Panc1 (cell line): ENCODE measurements around the gene RTCA. TPM values are rescaled to one million over a fixed set of nuclear protein-coding genes. Genes with fewer than 3 reads are reported as not detected.

Source experiments
- ATAC-seq: fragments of 200-7000 bp; cut with Tn5 transposase; 2 replicates; pipeline ENCODE4 v1.9.1; 2020; ENCODE audit warnings: mild to moderate bottlenecking, moderate library complexity
- BruUV-seq: library from RNA; stranded (reverse); fragments of 400-500 nt; replicated peaks from 2 replicates; lab custom pipeline; 2021; lab: Mats Ljungman, UMichigan
- CTCF ChIA-PET: fragments of 300-600 bp; sonication (Branson Sonifier 250); formaldehyde crosslinking; loops from one replicate; lab custom pipeline; 2022; ENCODE audit warnings: antibody characterized with exemption; lab: Charles Lee
- POLR2A ChIA-PET: fragments of 300-600 bp; sonication (Branson Sonifier 250); formaldehyde crosslinking; loops from one replicate; lab custom pipeline; 2022; ENCODE audit warnings: antibody characterized with exemption; lab: Charles Lee
- DNase-seq: peaks from one replicate; pipeline ENCODE4 v3.0.0-alpha.2; 2010; ENCODE audit warnings: low read depth, low spot score
- H3K27ac ChIP-seq: 2 replicates; pipeline ENCODE4 v1.5.1; 2011; ENCODE audit warnings: mild to moderate bottlenecking, low read length, inconsistent platforms
- H3K27me3 ChIP-seq: fragments of 200-500 bp; sonication (Bioruptor generic); 2 replicates; pipeline ENCODE4 v1.6.0; 2014; ENCODE audit warnings: low read length, inconsistent platforms; ENCODE audit not compliant: control insufficient read depth, insufficient read depth
- H3K36me3 ChIP-seq: fragments of 200-500 bp; sonication (Bioruptor generic); 2 replicates; pipeline ENCODE4 v1.5.1; 2014; ENCODE audit warnings: inconsistent platforms, mild to moderate bottlenecking, low read length, moderate library complexity; ENCODE audit not compliant: control insufficient read depth, insufficient read depth
- H3K4me1 ChIP-seq: 2 replicates; pipeline ENCODE4 v1.5.1; 2011; ENCODE audit warnings: inconsistent platforms, mild to moderate bottlenecking, low read length, moderate library complexity; ENCODE audit not compliant: control insufficient read depth, insufficient read depth
- H3K4me3 ChIP-seq, 2 experiments: 2 replicates each; pipeline ENCODE4 v1.5.1; 2011 to 2012; ENCODE audit warnings: low read depth in 2 of 2, low read length in 2 of 2, mild to moderate bottlenecking in 2 of 2, inconsistent platforms in 1 of 2, moderate library complexity in 1 of 2
- H3K9me3 ChIP-seq: fragments of 200-500 bp; sonication (Bioruptor generic); 2 replicates; pipeline ENCODE4 v1.5.1; 2014; ENCODE audit warnings: low read depth, mild to moderate bottlenecking, inconsistent platforms, low read length, moderate library complexity; ENCODE audit not compliant: control insufficient read depth, insufficient read depth
- CTCF ChIP-seq: fragments of 450-650 bp; IDR thresholded peaks from 2 replicates; pipeline ENCODE4 v1.5.1; 2017; ENCODE audit warnings: mild to moderate bottlenecking
- POLR2AphosphoS5 ChIP-seq: IDR thresholded peaks from 2 replicates; pipeline ENCODE4 v1.6.1; 2012; ENCODE audit warnings: mild to moderate bottlenecking, low read depth, low read length, moderate library complexity
- REST ChIP-seq, 2 experiments: IDR thresholded peaks; 2 replicates each; pipeline ENCODE4 v1.6.1; 2011 to 2012; ENCODE audit warnings: low read depth in 2 of 2, control low read depth in 1 of 2, low read length in 1 of 2, mild to moderate bottlenecking in 1 of 2, moderate library complexity in 1 of 2; ENCODE audit not compliant: insufficient read depth in 1 of 2
- SIN3A ChIP-seq: IDR thresholded peaks from 2 replicates; pipeline ENCODE4 v1.6.1; 2012; ENCODE audit warnings: low read depth, mild to moderate bottlenecking, low read length, moderate library complexity, borderline replicate concordance; ENCODE audit not compliant: insufficient read depth
- TCF7L2 ChIP-seq: IDR thresholded peaks from 2 replicates; pipeline ENCODE4 v1.6.1; 2011; ENCODE audit warnings: mild to moderate bottlenecking, low read depth, low read length, inconsistent platforms
- in situ Hi-C: cut with HindIII; loops from 2 replicates; pipeline ENCODE4 v1.10.0; 2016; ENCODE audit warnings: low sequenced_read_pairs, low pct_unique_long_range_greater_than_20kb
- intact Hi-C: fragments of 100-400 bp; cut with micrococcal nuclease; formaldehyde crosslinking; loops from one replicate; pipeline ENCODE4 v1.10.0; 2022; ENCODE audit not compliant: unreplicated experiment
- total RNA-seq: library from RNA; stranded (reverse); gene quantifications from one replicate; pipeline ENCODE4 v1.2.1, GENCODE V29; 2021; ENCODE audit not compliant: unreplicated experiment

The RTCA gene
- total RNA-seq, 1 experiment from 2014 or later = 33.1 TPM

DNA sequence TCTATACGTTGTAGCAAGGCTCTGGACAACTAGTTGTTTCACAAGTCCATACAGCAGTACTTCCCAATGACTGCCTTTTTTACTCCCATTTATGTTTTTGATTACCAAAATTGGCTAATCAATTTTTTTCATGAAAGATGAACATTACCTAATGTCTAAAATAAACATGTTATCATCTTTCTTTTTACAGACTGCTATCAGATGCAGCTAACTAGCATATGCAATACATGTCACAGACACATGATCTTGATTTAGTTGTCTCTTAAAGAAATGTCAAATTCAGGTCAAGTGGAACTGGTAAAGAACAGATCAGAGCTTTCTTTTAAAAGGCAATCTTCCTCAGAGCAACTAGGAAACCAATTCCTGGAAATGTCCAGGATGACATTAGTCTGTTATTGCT lies 15.8 kb upstream of the RTCA start:
- H3K4me3 ChIP-seq = peak overlapping the region; percentile 91 to 97
- TF ChIP-seq REST (IDR thresholded peaks at IDR 0.05; ENCODE audit: insufficient read depth in 1 of 2, low read depth in 2 of 2, low read length in 1 of 2) (no peak), SIN3A (no peak), CTCF (no peak), TCF7L2 (no peak), POLR2AphosphoS5 (no peak)
- ChIA-PET POLR2A (no interaction called here), CTCF (no interaction called here)
- no peaks in the 10 kb centered on the region for H3K9me3 ChIP-seq
- BruUV-seq = no TSS peak
- intact Hi-C loops (no loop called here), in situ Hi-C loops (no loop called here)
- H3K36me3 ChIP-seq = no peaks in the 10 kb centered on the region; the same call in 1 of the 2 replicates
- no peaks in the 10 kb centered on the region for H3K27me3 ChIP-seq
- DNase-seq (no peak), ATAC-seq (no peak)
- H3K27ac ChIP-seq = peak overlapping the region; percentile 91
- H3K4me1 ChIP-seq = peaks cover 4% of the 10 kb centered on the region; the same call in 1 of the 2 replicates

DNA sequence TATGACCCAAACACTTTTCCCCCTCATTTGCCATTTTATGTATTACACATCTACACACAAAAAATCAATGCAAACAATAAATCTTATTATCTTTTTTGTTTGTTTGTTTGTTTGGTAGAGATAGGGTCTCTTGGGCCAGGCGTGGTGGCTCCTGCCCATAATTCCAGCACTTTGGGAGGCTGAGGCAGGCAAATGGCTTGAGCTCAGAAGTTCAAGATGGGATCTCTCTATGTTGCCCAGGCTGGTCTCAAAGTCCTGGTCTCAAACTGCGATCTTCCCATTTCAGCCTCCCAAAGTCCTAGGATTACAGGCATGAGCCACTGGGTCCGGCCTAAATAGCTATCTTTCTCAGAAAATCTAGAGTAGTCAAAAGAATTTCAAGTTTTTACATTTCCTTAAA lies 15.2 kb upstream of the RTCA start:
- H3K4me1 ChIP-seq = peaks cover 4% of the 10 kb centered on the region; the same call in 1 of the 2 replicates
- in situ Hi-C loops (no loop called here), intact Hi-C loops (no loop called here)
- BruUV-seq = no TSS peak
- no peaks in the 10 kb centered on the region for H3K9me3 ChIP-seq
- no peaks in the 10 kb centered on the region; the same call in 1 of the 2 replicates for H3K36me3 ChIP-seq
- no peak overlapping the region for H3K27ac ChIP-seq
- H3K27me3 ChIP-seq = no peaks in the 10 kb centered on the region
- ATAC-seq (no peak), DNase-seq (no peak)
- no peak overlapping the region for H3K4me3 ChIP-seq
- POLR2A ChIA-PET = interaction anchor here (0.5 kb wide), 1 partner anchor 18 kb away, joined by 20 read pairs; no protein-coding TSS in a partner anchor
- CTCF ChIA-PET = no interaction called here
- no peak for TF ChIP-seq TCF7L2
- no peak for TF ChIP-seq SIN3A
- TF ChIP-seq POLR2AphosphoS5 = no peak
- TF ChIP-seq REST (IDR thresholded peaks at IDR 0.05; ENCODE audit: insufficient read depth in 1 of 2, low read depth in 2 of 2, low read length in 1 of 2) = no peak
